Left ventricle myocardium inferior (tissue), 1 donor: ENCODE results near the gene GALM. TPM values are rescaled to one million over a fixed set of nuclear protein-coding genes. Genes with fewer than 3 reads are reported as not detected.

Experiments used
- DNase-seq: peaks from one replicate; pipeline ENCODE4 v3.0.0-alpha.2; 2020
- H3K27ac ChIP-seq: fragments of 200-600 bp; replicated peaks from 2 replicates; pipeline ENCODE4 v1.8.0; 2021
- H3K27me3 ChIP-seq: fragments of 200-600 bp; 2 replicates; pipeline ENCODE4 v1.8.0; 2021; ENCODE audit warnings: low read depth
- H3K36me3 ChIP-seq: fragments of 200-600 bp; 2 replicates; pipeline ENCODE4 v1.8.0; 2021
- H3K4me1 ChIP-seq: fragments of 200-600 bp; 2 replicates; pipeline ENCODE4 v1.8.0; 2021
- H3K4me3 ChIP-seq: fragments of 200-600 bp; 2 replicates; pipeline ENCODE4 v1.8.0; 2021; ENCODE audit warnings: mild to moderate bottlenecking, moderate library complexity
- H3K9me3 ChIP-seq: fragments of 200-600 bp; replicated peaks from 2 replicates; pipeline ENCODE4 v1.8.0; 2021
- CTCF ChIP-seq: fragments of 200-600 bp; IDR thresholded peaks from 2 replicates; pipeline ENCODE4 v1.8.0; 2021; ENCODE audit warnings: antibody characterized with exemption, mild to moderate bottlenecking, borderline replicate concordance
- intact Hi-C: fragments of 100-400 bp; cut with micrococcal nuclease; formaldehyde crosslinking; loops from one replicate; pipeline ENCODE4 v1.11.0; 2022
- total RNA-seq: library from RNA; stranded (reverse); fragmentation: NEBNext Ultra II Directional; extraction: Animal tissue kit (Norgen Biotek cat#: 25700); gene quantifications from one replicate; pipeline ENCODE4 v1.2.1, GENCODE V29; 2021
- donor health status: DM: no; HTN: yes; CAD: no; lungs with severe emphysema.

GALM gene
- total RNA-seq, 1 donor from 2014 or later: 14.4 TPM

- H3K36me3 ChIP-seq: no peaks in the 10 kb centered on the region
- no peak overlapping the region for H3K4me3 ChIP-seq
- H3K27ac ChIP-seq: peak overlapping the region; percentile 36
- H3K9me3 ChIP-seq: no peaks in the 10 kb centered on the region
- no peaks in the 10 kb centered on the region for H3K27me3 ChIP-seq
- DNase-seq: no peak
- TF ChIP-seq CTCF: no peak
- peaks cover 25% of the 10 kb centered on the region for H3K4me1 ChIP-seq
- intact Hi-C loops: no loop called here
Observed at GRCh38 chr2:38716185-38716584, 50.3 kb downstream of the GALM start.

- Histone ChIP-seq H3K36me3 (no peaks in the 10 kb centered on the region), H3K27ac (no peak overlapping the region), H3K9me3 (no peaks in the 10 kb centered on the region), H3K4me1 (peaks cover 44% of the 10 kb centered on the region), H3K4me3 (no peak overlapping the region), H3K27me3 (no peaks in the 10 kb centered on the region)
- DNase-seq: no peak
- no peak for TF ChIP-seq CTCF
- intact Hi-C loops: no loop called here
Observed at GRCh38 chr2:38718601-38719000, 52.7 kb downstream of the GALM start.

- no peak for TF ChIP-seq CTCF
- peaks cover 47% of the 10 kb centered on the region for H3K4me1 ChIP-seq
- H3K9me3 ChIP-seq: no peaks in the 10 kb centered on the region
- no peak for DNase-seq
- H3K4me3 ChIP-seq: no peak overlapping the region
- H3K36me3 ChIP-seq: no peaks in the 10 kb centered on the region
- no peaks in the 10 kb centered on the region for H3K27me3 ChIP-seq
- intact Hi-C loops: no loop called here
- H3K27ac ChIP-seq: peak overlapping the region; percentile 88
Observed at GRCh38 chr2:38719706-38720105, 53.8 kb downstream of the GALM start.

GRCh38 chr2:38720613-38721241 is 54.8 kb downstream of the GALM start:
- Histone ChIP-seq H3K36me3 (no peaks in the 10 kb centered on the region), H3K9me3 (no peaks in the 10 kb centered on the region), H3K4me1 (peaks cover 47% of the 10 kb centered on the region), H3K27ac (peak overlapping the region; percentile 88), H3K4me3 (no peak overlapping the region), H3K27me3 (no peaks in the 10 kb centered on the region)
- peak; percentile 81 for DNase-seq
- TF ChIP-seq CTCF: no peak
- intact Hi-C loops: no loop called here

GRCh38 chr2:38722271-38723061 is 56.6 kb downstream of the GALM start:
- DNase-seq: no peak
- peaks cover 42% of the 10 kb centered on the region for H3K4me1 ChIP-seq
- H3K27me3 ChIP-seq: no peaks in the 10 kb centered on the region
- no peak for TF ChIP-seq CTCF
- peak overlapping the region; percentile 88 for H3K27ac ChIP-seq
- peak overlapping the region; percentile 14 for H3K4me3 ChIP-seq
- no peaks in the 10 kb centered on the region for H3K9me3 ChIP-seq
- no peaks in the 10 kb centered on the region for H3K36me3 ChIP-seq
- intact Hi-C loops: no loop called here
